DOHH2 (cell line): Measurements from ENCODE around the gene ADM5.

Source experiments
- CTCF ChIP-seq: fragments of 200-600 bp; sonication (generic); IDR thresholded peaks from one replicate; pipeline ENCODE4 v1.5.1; 2014; ENCODE audit warnings: antibody characterized with exemption, mild to moderate bottlenecking, low read depth, low read length; ENCODE audit not compliant: poor library complexity, severe bottlenecking
- EZH2phosphoT487 ChIP-seq: fragments of 200-600 bp; sonication (generic); IDR thresholded peaks from 2 replicates; pipeline ENCODE4 v1.6.1; 2017; ENCODE audit warnings: borderline replicate concordance, mild to moderate bottlenecking, antibody characterized with exemption, low read length, moderate library complexity, mixed read lengths

DNA sequence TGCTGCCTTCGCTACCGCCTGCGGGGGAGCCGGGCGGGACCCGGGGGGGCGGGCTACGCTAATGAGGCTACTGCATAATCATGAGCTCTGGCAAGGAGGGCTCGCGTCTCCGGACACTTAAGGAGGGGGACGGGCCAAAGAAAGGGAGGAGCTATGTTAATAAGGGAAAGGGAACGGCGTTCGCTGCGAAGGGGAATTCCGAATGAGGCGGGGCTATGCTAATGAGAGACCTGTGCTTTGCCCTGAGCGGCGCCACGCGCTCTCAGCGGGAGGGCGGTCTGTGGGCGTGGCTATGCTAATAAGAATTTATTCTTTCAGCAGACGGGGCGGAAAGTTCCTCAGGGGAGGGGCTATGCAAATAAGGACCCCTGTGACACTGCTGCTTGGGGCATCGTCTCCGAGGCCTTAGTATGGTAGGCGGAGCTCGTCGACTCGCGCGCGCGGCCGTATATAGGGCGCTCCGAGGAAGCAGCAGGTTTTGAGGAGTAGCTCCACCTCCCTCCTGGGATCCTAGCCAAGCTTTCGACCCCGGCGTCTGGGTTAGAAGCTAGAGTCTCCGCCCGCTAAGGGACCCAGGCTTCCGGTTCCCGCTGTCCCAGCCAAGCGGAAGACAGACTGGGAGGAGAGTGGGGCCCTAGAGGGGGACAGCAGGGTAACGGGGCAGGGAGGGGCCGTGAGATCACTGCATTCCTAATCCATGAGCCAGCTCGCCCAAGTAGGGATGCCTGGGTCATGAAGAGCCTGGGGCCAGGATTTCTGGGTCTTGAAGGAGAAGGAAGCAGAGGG is 49.1 kb upstream of the ADM5 start, which contains the start of gene RRAS:
- no peak for TF ChIP-seq CTCF
- TF ChIP-seq EZH2phosphoT487, result no peak
